HEK293 (cell line): ENCODE results near the gene STK10.

Experiments used
- CTCF ChIA-PET: fragments of 350-600 bp; formaldehyde crosslinking; extraction: SDS; loops from one replicate; lab custom pipeline; 2021; ENCODE audit warnings: antibody characterized with exemption; lab: Yijun Ruan, JAX
- POLR2A ChIA-PET: fragments of 300-600 bp; formaldehyde crosslinking; extraction: SDS; loops from one replicate; lab custom pipeline; 2020; ENCODE audit warnings: antibody characterized with exemption, inconsistent platforms; lab: Yijun Ruan, JAX
- H3K27ac ChIP-seq: fragments of 200-500 bp; sonication (Bioruptor generic); 2 replicates; pipeline ENCODE4 v1.5.1; 2014; ENCODE audit warnings: low read depth, low read length, control low read depth, inconsistent platforms; ENCODE audit errors: extremely low read depth
- H3K36me3 ChIP-seq, 2 experiments: fragments of 200-500 bp in 1 of 2; sonication (Bioruptor generic) in 1 of 2; 1 replicate in 1 of 2; 2 replicates in 1 of 2; pipeline ENCODE4 v1.5.1; 2014 to 2017; ENCODE audit warnings: inconsistent platforms in 2 of 2, low read length in 2 of 2; ENCODE audit not compliant: control insufficient read depth in 2 of 2, insufficient read depth in 1 of 2
- H3K4me1 ChIP-seq: fragments of 200-500 bp; sonication (Bioruptor generic); 2 replicates; pipeline ENCODE4 v1.5.1; 2014; ENCODE audit warnings: mild to moderate bottlenecking, low read length, inconsistent platforms; ENCODE audit not compliant: control insufficient read depth, insufficient read depth
- H3K4me3 ChIP-seq: 2 replicates; pipeline ENCODE4 v1.5.1; 2011; ENCODE audit warnings: low read depth, mild to moderate bottlenecking, control low read depth, low read length, moderate library complexity
- H3K9me3 ChIP-seq: fragments of 200-500 bp; sonication (Bioruptor generic); 2 replicates; pipeline ENCODE4 v1.5.1; 2014; ENCODE audit warnings: low read depth, low read length, inconsistent platforms; ENCODE audit not compliant: control insufficient read depth, insufficient read depth
- OSR2 ChIP-seq: fragments of 450-650 bp; formaldehyde crosslinking; IDR thresholded peaks from 2 replicates; pipeline ENCODE4 v1.5.1; 2016; ENCODE audit warnings: missing biosample characterization, missing genetic modification characterization
- ZBTB1 ChIP-seq: fragments of 450-650 bp; formaldehyde crosslinking; IDR thresholded peaks from 2 replicates; pipeline ENCODE4 v1.5.1; 2016; ENCODE audit warnings: missing biosample characterization, missing genetic modification characterization
- ZBTB20 ChIP-seq: fragments of 450-650 bp; formaldehyde crosslinking; IDR thresholded peaks from 2 replicates; pipeline ENCODE4 v1.5.1; 2016; ENCODE audit warnings: missing biosample characterization, missing genetic modification characterization
- ZNF10 ChIP-seq: fragments of 450-650 bp; formaldehyde crosslinking; IDR thresholded peaks from 2 replicates; pipeline ENCODE4 v1.5.1; 2017; ENCODE audit warnings: missing biosample characterization, missing genetic modification characterization
- ZNF169 ChIP-seq: fragments of 450-650 bp; formaldehyde crosslinking; IDR thresholded peaks from 2 replicates; pipeline ENCODE4 v1.5.1; 2016; ENCODE audit warnings: missing biosample characterization, missing genetic modification characterization
- ZNF266 ChIP-seq: fragments of 450-650 bp; formaldehyde crosslinking; IDR thresholded peaks from 2 replicates; pipeline ENCODE4 v1.5.1; 2016; ENCODE audit warnings: missing biosample characterization, missing genetic modification characterization, low read depth
- ZNF48 ChIP-seq: fragments of 450-650 bp; formaldehyde crosslinking; IDR thresholded peaks from 2 replicates; pipeline ENCODE4 v1.5.1; 2016; ENCODE audit warnings: missing biosample characterization, missing genetic modification characterization
- ZNF600 ChIP-seq: fragments of 450-650 bp; formaldehyde crosslinking; IDR thresholded peaks from 2 replicates; pipeline ENCODE4 v1.5.1; 2016; ENCODE audit warnings: missing biosample characterization, missing genetic modification characterization
- ZNF654 ChIP-seq: fragments of 450-650 bp; formaldehyde crosslinking; IDR thresholded peaks from 2 replicates; pipeline ENCODE4 v1.5.1; 2016; ENCODE audit warnings: low read depth, missing biosample characterization, missing genetic modification characterization
- ZNF830 ChIP-seq: fragments of 450-650 bp; IDR thresholded peaks from 2 replicates; pipeline ENCODE4 v1.5.0; 2018; ENCODE audit warnings: missing biosample characterization, missing genetic modification characterization, low read depth, mild to moderate bottlenecking, moderate library complexity
- ZSCAN30 ChIP-seq: fragments of 450-650 bp; IDR thresholded peaks from 2 replicates; pipeline ENCODE4 v1.5.1; 2018; ENCODE audit warnings: missing biosample characterization, mild to moderate bottlenecking, missing genetic modification characterization, moderate library complexity
- ZXDB ChIP-seq: fragments of 450-650 bp; formaldehyde crosslinking; IDR thresholded peaks from 2 replicates; pipeline ENCODE4 v1.5.1; 2016; ENCODE audit warnings: missing biosample characterization, missing genetic modification characterization
- TF ChIP-seq, protein P1 (sequence below): fragments of 450-650 bp; formaldehyde crosslinking; IDR thresholded peaks from 2 replicates; pipeline ENCODE4 v1.5.1; 2016; ENCODE audit warnings: missing biosample characterization, missing genetic modification characterization, low read depth
- TF ChIP-seq, protein P2 (sequence below): fragments of 450-650 bp; formaldehyde crosslinking; IDR thresholded peaks from 2 replicates; pipeline ENCODE4 v1.5.1; 2016; ENCODE audit warnings: missing biosample characterization, missing genetic modification characterization
- TF ChIP-seq, protein P3 (sequence below): fragments of 450-650 bp; formaldehyde crosslinking; conservative IDR thresholded peaks from 2 replicates; pipeline ENCODE4 v1.5.1; 2016; ENCODE audit warnings: low read depth, missing biosample characterization, missing genetic modification characterization
- TF ChIP-seq, protein P4 (sequence below): fragments of 450-650 bp; formaldehyde crosslinking; IDR thresholded peaks from 2 replicates; pipeline ENCODE4; 2016; ENCODE audit warnings: missing biosample characterization, missing genetic modification characterization

The STK10 gene

GRCh38 chr5:172119921-172120688 is 67.9 kb downstream of the STK10 start:
- H3K9me3 ChIP-seq: no peaks in the 10 kb centered on the region
- CTCF ChIA-PET: interaction anchor here (1.1 kb wide), 1 partner anchor 69 kb away, joined by 3 read pairs; the partner anchor contains the start of gene STK10
- H3K4me3 ChIP-seq: no peak overlapping the region
- POLR2A ChIA-PET: no interaction called here
- TF ChIP-seq, protein P1, sequence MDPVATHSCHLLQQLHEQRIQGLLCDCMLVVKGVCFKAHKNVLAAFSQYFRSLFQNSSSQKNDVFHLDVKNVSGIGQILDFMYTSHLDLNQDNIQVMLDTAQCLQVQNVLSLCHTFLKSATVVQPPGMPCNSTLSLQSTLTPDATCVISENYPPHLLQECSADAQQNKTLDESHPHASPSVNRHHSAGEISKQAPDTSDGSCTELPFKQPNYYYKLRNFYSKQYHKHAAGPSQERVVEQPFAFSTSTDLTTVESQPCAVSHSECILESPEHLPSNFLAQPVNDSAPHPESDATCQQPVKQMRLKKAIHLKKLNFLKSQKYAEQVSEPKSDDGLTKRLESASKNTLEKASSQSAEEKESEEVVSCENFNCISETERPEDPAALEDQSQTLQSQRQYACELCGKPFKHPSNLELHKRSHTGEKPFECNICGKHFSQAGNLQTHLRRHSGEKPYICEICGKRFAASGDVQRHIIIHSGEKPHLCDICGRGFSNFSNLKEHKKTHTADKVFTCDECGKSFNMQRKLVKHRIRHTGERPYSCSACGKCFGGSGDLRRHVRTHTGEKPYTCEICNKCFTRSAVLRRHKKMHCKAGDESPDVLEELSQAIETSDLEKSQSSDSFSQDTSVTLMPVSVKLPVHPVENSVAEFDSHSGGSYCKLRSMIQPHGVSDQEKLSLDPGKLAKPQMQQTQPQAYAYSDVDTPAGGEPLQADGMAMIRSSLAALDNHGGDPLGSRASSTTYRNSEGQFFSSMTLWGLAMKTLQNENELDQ: no peak
- no peaks in the 10 kb centered on the region for H3K4me1 ChIP-seq
- no peak overlapping the region for H3K27ac ChIP-seq
- H3K36me3 ChIP-seq: peaks cover 0 to 8% of the 10 kb centered on the region in 2 experiments; a peak in 1 of 3 replicates

DNA sequence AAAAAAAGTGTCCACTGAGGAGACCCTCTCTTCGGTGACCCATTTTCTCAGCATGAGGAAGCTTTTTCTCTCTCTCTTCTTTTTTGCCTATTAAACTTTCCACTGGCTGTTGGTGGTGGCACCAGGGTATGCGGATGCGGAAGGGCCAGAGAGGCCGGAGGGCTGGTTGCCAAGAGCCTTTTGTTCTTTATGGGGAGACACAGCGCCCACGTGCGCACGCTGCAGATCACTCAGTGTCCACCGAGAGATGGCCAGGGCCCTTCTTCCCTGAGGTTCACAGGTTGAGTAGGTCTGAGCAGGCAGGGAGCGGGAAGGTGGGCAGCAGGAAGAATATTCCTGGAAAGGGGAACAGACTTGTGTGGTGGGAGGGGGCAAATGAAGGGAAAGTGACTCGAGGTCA is 69.1 kb downstream of the STK10 start:
- TF ChIP-seq OSR2 (tag by site-specific recombination) (no peak), ZBTB20 (tag by site-specific recombination) (no peak)
- TF ChIP-seq, protein P2, sequence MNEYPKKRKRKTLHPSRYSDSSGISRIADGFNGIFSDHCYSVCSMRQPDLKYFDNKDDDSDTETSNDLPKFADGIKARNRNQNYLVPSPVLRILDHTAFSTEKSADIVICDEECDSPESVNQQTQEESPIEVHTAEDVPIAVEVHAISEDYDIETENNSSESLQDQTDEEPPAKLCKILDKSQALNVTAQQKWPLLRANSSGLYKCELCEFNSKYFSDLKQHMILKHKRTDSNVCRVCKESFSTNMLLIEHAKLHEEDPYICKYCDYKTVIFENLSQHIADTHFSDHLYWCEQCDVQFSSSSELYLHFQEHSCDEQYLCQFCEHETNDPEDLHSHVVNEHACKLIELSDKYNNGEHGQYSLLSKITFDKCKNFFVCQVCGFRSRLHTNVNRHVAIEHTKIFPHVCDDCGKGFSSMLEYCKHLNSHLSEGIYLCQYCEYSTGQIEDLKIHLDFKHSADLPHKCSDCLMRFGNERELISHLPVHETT (tag by site-specific recombination): no peak
- CTCF ChIA-PET: no interaction called here
- Histone ChIP-seq H3K27ac (no peak overlapping the region), H3K9me3 (no peaks in the 10 kb centered on the region), H3K4me1 (no peaks in the 10 kb centered on the region), H3K36me3 (peaks cover 0 to 8% of the 10 kb centered on the region in 2 experiments; a peak in 1 of 3 replicates), H3K4me3 (no peak overlapping the region)
- POLR2A ChIA-PET: no interaction called here

GRCh38 chr5:172117977-172118701 is 69.9 kb downstream of the STK10 start:
- ChIA-PET CTCF (interaction anchor here (0.6 kb wide), 1 partner anchor 12 kb away, joined by 3 read pairs; no protein-coding TSS in a partner anchor), POLR2A (interaction anchor here (0.6 kb wide), 2 partner anchors 35 to 81 kb away, joined by 5 to 6 read pairs; no protein-coding TSS in a partner anchor)
- Histone ChIP-seq H3K4me1 (no peaks in the 10 kb centered on the region), H3K27ac (no peak overlapping the region), H3K36me3 (peaks cover 0 to 8% of the 10 kb centered on the region in 2 experiments; a peak in 2 of 3 replicates), H3K9me3 (no peaks in the 10 kb centered on the region), H3K4me3 (no peak overlapping the region)
- TF ChIP-seq ZNF10 (tag by site-specific recombination): no peak
- TF ChIP-seq ZNF600 (tag by site-specific recombination): no peak
- no peak for TF ChIP-seq ZSCAN30 (tag by site-specific recombination)
- no peak for TF ChIP-seq ZNF169 (tag by site-specific recombination)
- TF ChIP-seq ZNF48 (tag by site-specific recombination): no peak
- TF ChIP-seq ZBTB1 (tag by site-specific recombination): no peak
- TF ChIP-seq ZXDB (tag by site-specific recombination): no peak
- TF ChIP-seq ZNF830 (tag by site-specific recombination): no peak
- TF ChIP-seq ZNF266 (tag by site-specific recombination): no peak
- TF ChIP-seq, protein P3, sequence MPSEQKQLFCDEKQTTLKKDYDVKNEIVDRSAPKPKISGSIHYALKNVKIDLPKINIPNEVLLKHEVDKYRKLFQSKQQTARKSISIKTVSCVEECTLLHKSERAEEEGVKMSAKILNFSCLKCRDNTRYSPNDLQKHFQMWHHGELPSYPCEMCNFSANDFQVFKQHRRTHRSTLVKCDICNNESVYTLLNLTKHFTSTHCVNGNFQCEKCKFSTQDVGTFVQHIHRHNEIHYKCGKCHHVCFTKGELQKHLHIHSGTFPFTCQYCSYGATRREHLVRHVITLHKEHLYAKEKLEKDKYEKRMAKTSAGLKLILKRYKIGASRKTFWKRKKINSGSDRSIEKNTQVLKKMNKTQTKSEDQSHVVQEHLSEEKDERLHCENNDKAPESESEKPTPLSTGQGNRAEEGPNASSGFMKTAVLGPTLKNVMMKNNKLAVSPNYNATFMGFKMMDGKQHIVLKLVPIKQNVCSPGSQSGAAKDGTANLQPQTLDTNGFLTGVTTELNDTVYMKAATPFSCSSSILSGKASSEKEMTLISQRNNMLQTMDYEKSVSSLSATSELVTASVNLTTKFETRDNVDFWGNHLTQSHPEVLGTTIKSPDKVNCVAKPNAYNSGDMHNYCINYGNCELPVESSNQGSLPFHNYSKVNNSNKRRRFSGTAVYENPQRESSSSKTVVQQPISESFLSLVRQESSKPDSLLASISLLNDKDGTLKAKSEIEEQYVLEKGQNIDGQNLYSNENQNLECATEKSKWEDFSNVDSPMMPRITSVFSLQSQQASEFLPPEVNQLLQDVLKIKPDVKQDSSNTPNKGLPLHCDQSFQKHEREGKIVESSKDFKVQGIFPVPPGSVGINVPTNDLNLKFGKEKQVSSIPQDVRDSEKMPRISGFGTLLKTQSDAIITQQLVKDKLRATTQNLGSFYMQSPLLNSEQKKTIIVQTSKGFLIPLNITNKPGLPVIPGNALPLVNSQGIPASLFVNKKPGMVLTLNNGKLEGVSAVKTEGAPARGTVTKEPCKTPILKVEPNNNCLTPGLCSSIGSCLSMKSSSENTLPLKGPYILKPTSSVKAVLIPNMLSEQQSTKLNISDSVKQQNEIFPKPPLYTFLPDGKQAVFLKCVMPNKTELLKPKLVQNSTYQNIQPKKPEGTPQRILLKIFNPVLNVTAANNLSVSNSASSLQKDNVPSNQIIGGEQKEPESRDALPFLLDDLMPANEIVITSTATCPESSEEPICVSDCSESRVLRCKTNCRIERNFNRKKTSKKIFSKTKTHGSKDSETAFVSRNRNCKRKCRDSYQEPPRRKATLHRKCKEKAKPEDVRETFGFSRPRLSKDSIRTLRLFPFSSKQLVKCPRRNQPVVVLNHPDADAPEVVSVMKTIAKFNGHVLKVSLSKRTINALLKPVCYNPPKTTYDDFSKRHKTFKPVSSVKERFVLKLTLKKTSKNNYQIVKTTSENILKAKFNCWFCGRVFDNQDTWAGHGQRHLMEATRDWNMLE (tag by site-specific recombination): no peak
- TF ChIP-seq ZNF654 (tag by site-specific recombination): no peak
- TF ChIP-seq, protein P4, sequence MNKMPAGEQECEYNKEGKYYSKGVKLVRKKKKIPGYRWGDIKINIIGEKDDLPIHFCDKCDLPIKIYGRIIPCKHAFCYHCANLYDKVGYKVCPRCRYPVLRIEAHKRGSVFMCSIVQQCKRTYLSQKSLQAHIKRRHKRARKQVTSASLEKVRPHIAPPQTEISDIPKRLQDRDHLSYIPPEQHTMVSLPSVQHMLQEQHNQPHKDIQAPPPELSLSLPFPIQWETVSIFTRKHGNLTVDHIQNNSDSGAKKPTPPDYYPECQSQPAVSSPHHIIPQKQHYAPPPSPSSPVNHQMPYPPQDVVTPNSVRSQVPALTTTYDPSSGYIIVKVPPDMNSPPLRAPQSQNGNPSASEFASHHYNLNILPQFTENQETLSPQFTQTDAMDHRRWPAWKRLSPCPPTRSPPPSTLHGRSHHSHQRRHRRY (tag by site-specific recombination): no peak
